Tibial artery (tissue), 4 donors: ENCODE data around the gene ZNF804B.

Source experiments
- DNase-seq, 2 donors: peaks; one replicate each; pipeline ENCODE4 v3.0.0-alpha.2; 2019
- H3K27ac ChIP-seq, 2 donors: fragments of 200-600 bp; sonication (generic) in 1 of 2; 1 replicate in 1 of 2; 2 replicates in 1 of 2; pipeline ENCODE4 v1.5.1; 2018 to 2019; ENCODE audit warnings: mild to moderate bottlenecking in 1 of 2
- H3K27me3 ChIP-seq, 2 donors: fragments of 200-600 bp; sonication (generic) in 1 of 2; one replicate each; pipeline versions ENCODE4 v1.5.1 to v1.6.0; 2016 to 2019
- H3K36me3 ChIP-seq, 3 donors: fragments of 200-600 bp; sonication (generic) in 2 of 3; one replicate each; pipeline ENCODE4 v1.5.1; 2016 to 2019; ENCODE audit warnings: mild to moderate bottlenecking in 2 of 3
- H3K4me1 ChIP-seq, 4 donors: fragments of 200-600 bp; sonication (generic) in 2 of 4; 1 replicate in 3 of 4; 2 replicates in 1 of 4; pipeline ENCODE4 v1.5.1; 2016 to 2019
- H3K4me3 ChIP-seq, 2 donors: fragments of 200-600 bp; sonication (generic) in 1 of 2; 1 replicate in 1 of 2; 2 replicates in 1 of 2; pipeline ENCODE4 v1.5.1; 2018 to 2019; ENCODE audit warnings: mild to moderate bottlenecking in 2 of 2
- H3K9me3 ChIP-seq, 3 donors: fragments of 200-600 bp; sonication (generic) in 1 of 3; one replicate each; pipeline ENCODE4 v1.5.1; 2016 to 2019
- CTCF ChIP-seq, 2 experiments: fragments of 200-600 bp in 1 of 2; fragments of 450-650 bp in 1 of 2; IDR thresholded peaks; one replicate each; pipeline ENCODE4 v1.5.1; 2017 to 2019; ENCODE audit warnings: antibody characterized with exemption in 2 of 2, mild to moderate bottlenecking in 1 of 2, moderate library complexity in 1 of 2
- intact Hi-C: fragments of 100-400 bp; cut with DNase I; formaldehyde crosslinking; loops from one replicate; pipeline ENCODE4 v1.15.0; 2023; ENCODE audit warnings: low total_unique reads

The ZNF804B gene

GRCh38 chr7:88795553-88795952 lies 36.1 kb downstream of the ZNF804B start, which contains the start of gene TEX47:
Gene TEX47 (minus strand): TSS chr7:88795737. CDS start chr7:88794942, 795 bp downstream.
- intact Hi-C loops, result loop anchor here (1.0 kb wide), 1 partner anchor 14 kb away; no protein-coding TSS in a partner anchor
- H3K9me3 ChIP-seq, result no peaks in the 10 kb centered on the region
- H3K27ac ChIP-seq, result no peak within 1 kb of the TSS
- H3K4me3 ChIP-seq, result no peak within 1 kb of the TSS
- no peak for TF ChIP-seq CTCF (IDR thresholded peaks at IDR 0.05)
- H3K27me3 ChIP-seq, result no peaks in the 10 kb centered on the region
- DNase-seq, result no peak
- H3K36me3 ChIP-seq, result no peaks in the 10 kb centered on the region
- H3K4me1 ChIP-seq, result no peaks in the 10 kb centered on the region

DNA sequence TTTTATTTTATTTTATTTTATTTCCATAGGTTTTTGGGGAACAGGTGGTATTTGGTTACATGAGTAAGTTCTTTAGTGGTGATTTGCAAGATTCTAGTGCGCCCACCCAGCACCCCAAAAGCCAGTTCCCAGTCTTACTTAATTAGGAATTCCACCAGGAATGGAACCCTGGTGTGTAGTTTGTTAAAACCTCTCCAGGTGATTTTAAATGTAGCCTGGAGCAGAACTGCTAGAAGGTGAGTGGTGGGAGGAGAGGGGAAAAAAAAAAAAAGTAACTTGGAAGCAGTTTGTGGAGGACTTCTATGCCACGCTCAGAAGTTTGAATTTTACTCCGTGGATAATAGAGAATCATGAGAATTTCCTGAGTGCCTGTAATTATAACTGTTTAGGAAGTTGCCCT lies 41.5 kb downstream of the ZNF804B start:
- Histone ChIP-seq H3K27ac (no peak overlapping the region), H3K4me1 (no peaks in the 10 kb centered on the region), H3K27me3 (no peaks in the 10 kb centered on the region), H3K9me3 (no peaks in the 10 kb centered on the region), H3K36me3 (no peaks in the 10 kb centered on the region), H3K4me3 (no peak overlapping the region)
- no peak for TF ChIP-seq CTCF (IDR thresholded peaks at IDR 0.05)
- intact Hi-C loops, result no loop called here
- no peak for DNase-seq

DNA sequence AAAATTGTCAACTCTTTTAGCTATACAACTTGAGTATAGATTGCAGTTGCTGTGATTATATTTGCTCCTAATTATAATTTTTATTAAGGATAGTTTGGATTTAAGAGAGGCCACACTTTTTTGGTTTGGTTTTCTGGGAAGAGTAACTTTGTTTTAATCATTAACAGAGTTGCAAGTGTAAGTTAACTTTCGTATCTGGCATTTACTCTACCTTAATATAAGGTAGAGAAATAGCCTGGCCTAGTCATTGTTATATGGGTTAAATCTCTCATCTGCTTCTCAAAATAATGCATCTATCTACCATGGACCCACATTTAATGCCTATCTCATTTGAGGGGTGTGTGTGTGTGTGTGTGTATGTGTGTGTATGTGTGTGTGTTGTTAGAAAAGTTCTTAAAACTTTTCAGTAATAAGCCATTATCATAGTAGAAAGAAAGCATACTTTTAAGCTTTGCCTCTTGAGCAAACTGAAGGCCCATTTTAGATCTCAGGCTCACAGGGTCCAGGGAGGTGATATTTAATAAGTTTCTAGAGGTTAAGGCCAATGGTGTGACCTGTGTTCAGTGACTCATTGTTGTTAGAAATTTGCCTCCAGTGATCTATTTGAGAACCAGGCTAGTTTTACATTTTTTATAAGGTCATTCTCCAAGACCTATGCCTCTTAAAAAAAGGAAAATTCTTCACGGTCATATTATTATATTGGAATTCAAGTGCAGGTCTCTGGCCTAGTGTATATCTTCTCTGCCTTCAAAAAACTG lies 47.0 kb downstream of the ZNF804B start:
- Histone ChIP-seq H3K36me3 (no peaks in the 10 kb centered on the region), H3K4me3 (no peak overlapping the region), H3K27me3 (no peaks in the 10 kb centered on the region), H3K27ac (no peak overlapping the region), H3K4me1 (no peaks in the 10 kb centered on the region), H3K9me3 (no peaks in the 10 kb centered on the region)
- no peak for DNase-seq
- intact Hi-C loops, result no loop called here
- TF ChIP-seq CTCF (IDR thresholded peaks at IDR 0.05), result no peak

DNA sequence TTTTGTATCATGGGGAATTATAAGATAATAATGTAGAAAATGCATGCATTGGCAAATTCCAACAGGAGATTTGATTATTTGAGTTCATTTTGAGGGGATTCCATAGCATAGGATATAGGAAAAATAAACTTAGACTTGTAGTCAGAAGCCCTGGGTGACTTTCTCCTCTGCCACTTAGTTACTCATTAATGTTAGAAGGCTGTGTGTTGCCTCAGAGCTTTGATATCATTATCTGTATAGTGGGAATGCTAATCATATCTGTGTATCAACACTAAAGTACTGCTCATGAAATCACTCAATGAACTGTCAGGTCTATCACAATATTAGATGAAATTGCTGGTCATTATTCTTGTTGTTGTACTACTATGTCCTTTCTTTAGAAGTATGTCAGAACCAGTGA lies 59.1 kb downstream of the ZNF804B start:
- no peaks in the 10 kb centered on the region for H3K36me3 ChIP-seq
- intact Hi-C loops, result loop anchor here (1.0 kb wide), 1 partner anchor 23 kb away; no protein-coding TSS in a partner anchor
- DNase-seq, result no peak
- no peaks in the 10 kb centered on the region for H3K4me1 ChIP-seq
- TF ChIP-seq CTCF (IDR thresholded peaks at IDR 0.05), result no peak
- H3K27ac ChIP-seq, result no peak overlapping the region
- no peak overlapping the region for H3K4me3 ChIP-seq
- H3K9me3 ChIP-seq, result no peaks in the 10 kb centered on the region
- H3K27me3 ChIP-seq, result no peaks in the 10 kb centered on the region

DNA sequence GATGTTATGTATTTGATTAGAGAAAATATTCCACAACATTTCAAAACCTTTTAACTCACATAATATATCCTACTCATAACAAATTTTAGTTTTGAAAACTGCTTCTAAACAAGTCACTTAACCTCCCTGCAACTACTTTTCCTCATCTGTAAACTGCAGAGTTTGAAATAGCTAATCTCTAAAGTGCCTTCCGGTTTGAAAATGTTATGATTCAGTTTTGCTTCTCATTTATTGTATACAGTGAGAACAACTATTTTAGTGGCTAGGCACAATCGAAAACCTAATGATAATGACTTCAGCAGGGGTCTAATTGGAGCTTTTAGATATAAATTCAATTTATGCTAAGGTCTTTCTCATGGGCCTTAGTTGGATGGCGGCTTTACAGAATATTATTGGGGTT lies 66.7 kb downstream of the ZNF804B start:
- Histone ChIP-seq H3K4me1 (no peaks in the 10 kb centered on the region), H3K9me3 (no peaks in the 10 kb centered on the region), H3K4me3 (no peak overlapping the region), H3K27ac (no peak overlapping the region), H3K36me3 (no peaks in the 10 kb centered on the region), H3K27me3 (no peaks in the 10 kb centered on the region)
- TF ChIP-seq CTCF (IDR thresholded peaks at IDR 0.05), result no peak
- DNase-seq, result no peak
- intact Hi-C loops, result no loop called here
